G401 (cell line): ENCODE results near the gene ZBTB16. TPM values are rescaled to one million over a fixed set of nuclear protein-coding genes. Genes with fewer than 3 reads are reported as not detected.
A peak's percentile ranks its signal among the peaks of the same experiment; 100 is the strongest.

ENCODE experiments used
- DNase-seq: peaks from one replicate; pipeline ENCODE4 v3.0.0-alpha.2; 2015; ENCODE audit warnings: low spot score
- in situ Hi-C: cut with HindIII; loops from 2 replicates; pipeline ENCODE4 v1.10.0; 2016; ENCODE audit warnings: low sequenced_read_pairs, mixed read lengths
- total RNA-seq: library from RNA; depleted of rRNA; stranded (reverse); fragments of >200 nt; shearing (Covaris generic); gene quantifications from 2 replicates; pipeline ENCODE4 v1.2.3, GENCODE V29; 2014

The ZBTB16 gene
- total RNA-seq, 1 experiment from 2014 or later = not detected

DNA sequence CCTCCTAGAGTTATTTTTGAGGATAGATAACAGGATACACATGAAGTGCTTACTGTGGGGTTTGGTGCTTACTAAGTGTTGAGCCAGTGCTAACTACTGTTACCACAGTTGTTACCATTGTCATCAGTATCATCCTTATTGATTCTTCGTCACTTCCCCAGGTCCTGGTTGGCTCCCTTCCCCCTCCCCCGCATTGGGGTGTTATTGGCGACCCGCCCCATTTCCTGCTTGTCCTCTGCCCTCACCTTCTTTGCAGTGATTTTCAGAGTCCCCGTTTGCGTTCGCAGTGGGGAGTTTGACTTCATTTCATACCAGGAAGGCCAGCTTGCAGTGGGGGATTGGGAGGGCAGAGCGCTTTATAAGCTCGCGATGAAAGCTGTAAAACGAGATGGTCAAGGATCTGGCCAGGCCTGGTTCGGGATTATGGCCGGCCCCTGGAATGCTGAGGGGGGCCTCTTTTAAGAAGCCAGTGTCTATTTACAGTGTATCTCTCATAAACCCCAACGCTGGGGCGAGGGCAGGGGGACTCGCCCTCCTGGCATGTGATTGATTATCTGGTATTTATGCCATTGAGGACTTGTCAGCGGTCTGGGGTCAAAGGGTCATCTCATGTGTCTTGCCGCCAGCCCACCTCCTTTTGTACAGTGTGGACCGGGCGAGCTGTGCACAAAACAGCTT is 152.1 kb downstream of the ZBTB16 start:
- DNase-seq = no peak
- in situ Hi-C loops = no loop called here

DNA sequence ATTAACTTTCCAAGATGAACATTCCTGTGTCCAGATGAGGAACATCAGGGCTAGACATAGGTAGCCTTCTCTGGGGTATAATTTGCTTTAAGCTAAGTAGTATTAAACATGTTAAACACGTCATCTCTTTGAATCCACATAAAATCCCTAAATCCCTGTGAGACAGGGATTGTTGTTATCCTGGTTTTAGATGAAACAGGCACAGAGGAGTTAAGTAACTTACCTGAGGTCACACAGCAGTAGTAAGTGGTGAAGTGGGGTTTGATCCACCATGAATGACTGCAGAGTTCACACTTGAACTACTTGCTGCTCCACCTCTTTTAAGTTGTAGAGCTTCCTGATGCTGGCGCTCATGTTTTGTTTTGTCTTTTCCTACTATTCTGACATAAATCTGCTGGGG is 154.1 kb downstream of the ZBTB16 start:
- no peak for DNase-seq
- in situ Hi-C loops = no loop called here

DNA sequence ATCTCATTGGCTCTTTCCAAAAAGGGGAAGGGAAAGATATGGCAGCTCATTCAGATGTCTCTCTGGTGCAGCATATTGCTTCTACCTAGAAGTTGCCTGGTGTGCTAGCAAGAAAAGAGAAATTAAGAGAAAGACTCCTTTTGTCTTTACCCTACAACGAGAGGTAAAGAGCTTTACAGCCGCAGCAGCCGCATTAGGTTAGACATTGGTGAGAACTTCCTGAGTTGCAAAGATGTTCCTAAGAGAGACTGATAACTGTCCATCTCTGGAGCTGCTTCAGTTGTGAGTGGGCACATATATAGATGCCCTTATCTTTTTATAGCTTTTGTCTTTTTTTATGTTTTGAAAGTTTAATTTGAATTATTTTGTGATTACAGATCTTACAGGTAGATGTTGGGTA is 155.9 kb downstream of the ZBTB16 start:
- in situ Hi-C loops = no loop called here

DNA sequence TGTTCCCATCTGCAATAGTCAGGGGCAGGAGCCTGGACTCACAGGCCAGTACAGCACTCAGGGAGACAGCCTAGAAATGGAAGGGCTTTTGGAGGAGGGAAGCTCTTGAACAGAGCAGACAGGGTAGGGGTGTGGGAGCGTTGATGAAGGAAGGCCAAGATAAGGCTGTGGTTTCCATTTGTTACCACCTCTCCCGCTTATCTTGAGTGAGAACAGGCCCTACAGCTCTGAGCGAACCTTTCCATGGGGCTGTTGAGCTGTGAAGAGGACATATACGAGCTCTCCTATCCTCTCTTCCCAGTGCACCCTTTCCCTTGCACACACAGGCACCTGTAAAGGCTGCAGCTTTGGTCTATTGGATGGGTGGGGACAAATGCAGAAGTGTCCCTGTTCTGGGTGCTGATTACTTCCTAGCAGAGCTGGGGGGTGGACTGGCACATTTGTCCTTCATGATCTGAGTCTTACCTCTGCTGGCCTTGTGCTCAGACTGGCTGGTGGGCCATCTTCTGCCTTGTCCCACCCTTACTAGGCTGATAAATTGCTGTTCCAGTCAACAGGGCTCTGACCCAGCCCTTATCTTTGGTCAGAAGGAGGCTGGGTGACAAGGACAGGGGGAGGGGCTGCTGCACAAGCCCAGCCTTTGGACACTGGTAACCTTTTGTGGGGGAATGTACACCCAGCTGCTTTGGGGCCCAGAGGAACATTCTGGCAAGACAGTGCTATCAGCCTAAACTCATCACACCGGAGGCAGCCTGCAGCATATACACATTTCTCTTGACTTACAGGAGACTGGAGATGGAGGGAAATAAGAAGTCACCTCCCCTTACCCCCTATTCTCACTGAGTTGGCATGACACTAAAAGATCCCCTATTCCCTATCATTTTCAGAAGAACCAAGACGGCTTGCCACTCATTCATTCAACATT is 156.6 kb downstream of the ZBTB16 start:
- in situ Hi-C loops = no loop called here

More for the DNA sequence above, 155.9 kb downstream of the ZBTB16 start:
- DNase-seq = no peak

DNA sequence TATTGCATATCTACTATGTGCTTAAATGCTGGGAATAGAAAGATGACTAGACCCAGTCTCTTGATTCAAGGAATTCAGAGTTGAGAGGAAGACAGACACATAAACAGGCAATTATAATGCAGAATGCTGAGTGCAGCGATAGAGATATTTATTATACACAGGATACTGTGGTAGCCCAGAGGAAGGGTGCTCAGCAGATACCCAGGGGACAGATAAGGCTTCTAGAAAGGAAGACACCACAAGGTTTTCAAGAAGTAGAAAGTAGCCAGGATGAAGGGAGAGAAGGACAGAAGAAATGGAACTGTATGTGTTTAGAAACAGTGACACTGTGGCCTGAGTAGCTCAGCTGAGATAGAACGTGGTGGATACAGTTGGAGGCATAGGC is 157.3 kb downstream of the ZBTB16 start:
- DNase-seq = no peak
- in situ Hi-C loops = no loop called here

More for the DNA sequence above, 156.6 kb downstream of the ZBTB16 start:
- DNase-seq = no peak

DNA sequence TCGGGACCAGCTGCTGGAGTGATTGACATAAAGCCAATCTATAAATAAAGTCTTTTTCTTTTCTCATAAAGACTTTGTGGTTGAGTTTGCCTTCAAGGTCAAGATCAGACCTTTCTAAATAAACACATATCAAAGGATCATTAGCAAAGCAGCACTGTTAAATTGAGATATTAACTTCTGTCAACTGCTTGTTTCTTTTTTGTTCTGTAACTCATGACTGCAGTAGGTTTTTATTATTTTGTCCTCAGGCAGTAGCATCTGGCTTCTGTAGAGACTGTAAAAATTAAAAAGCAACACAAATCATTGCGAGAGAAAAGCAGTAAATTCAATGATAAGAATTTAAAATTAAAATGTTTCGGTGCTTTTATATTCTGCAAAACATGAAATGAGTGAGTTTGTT is 159.0 kb downstream of the ZBTB16 start:
- in situ Hi-C loops = no loop called here
- no peak for DNase-seq

DNA sequence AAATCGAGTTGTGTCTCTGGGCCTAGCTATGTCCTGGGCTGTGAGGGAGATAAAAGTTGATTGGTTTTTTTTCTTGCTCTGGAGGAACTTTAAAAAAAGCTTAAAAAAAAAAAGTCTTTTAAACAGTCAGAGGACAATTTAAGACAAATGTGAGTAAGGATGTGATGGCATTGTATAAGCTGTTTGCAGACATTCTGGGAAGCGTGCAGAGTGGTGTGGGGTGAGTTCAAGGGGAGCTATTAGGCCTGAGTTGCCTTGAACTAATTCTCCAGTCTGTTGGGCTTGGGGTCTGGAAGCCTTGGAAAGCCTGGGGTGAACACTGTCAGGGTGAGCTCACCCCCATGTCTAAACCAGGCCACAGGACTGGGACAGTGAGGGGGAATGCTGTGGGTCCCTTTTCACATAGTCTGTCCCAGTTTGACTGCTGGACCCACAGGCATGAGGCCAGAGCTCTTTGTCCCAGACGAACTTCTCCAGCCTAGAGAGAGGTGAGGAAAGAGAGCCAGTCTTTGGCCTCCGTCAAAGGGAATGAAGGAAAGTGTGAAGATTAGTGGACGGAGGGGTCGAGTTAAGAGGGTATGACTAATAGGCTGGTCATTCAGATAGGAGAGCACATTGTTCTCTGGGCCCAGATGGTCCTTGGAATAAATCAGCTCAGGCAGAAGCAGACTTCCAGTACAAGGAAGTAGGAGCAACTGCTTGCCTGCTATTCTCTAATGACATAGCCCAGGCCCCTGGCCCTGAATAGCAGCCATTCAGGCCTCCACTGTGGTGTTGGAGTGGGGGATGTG is 160.2 kb downstream of the ZBTB16 start:
- peak; percentile 29 for DNase-seq
- in situ Hi-C loops = no loop called here

DNA sequence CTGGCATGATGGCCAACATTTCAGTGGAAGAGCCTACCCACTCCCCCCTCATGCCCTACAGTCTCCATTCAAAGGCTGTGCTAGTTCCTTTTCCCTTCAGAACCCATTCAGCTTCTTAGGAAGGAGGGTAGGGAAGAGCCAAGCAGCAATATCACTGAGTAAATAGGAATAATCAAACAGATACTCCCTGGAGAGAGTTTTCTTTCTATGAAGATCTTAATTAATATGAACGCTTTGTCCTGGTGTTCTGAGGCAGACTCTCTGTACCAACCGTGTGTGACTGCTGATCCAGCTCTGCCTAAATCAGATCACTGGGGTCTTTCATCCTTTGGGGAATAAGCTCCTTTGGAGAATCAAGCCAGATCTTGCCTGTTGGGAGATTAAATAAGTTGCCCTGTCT is 161.5 kb downstream of the ZBTB16 start:
- DNase-seq = no peak
- in situ Hi-C loops = no loop called here

DNA sequence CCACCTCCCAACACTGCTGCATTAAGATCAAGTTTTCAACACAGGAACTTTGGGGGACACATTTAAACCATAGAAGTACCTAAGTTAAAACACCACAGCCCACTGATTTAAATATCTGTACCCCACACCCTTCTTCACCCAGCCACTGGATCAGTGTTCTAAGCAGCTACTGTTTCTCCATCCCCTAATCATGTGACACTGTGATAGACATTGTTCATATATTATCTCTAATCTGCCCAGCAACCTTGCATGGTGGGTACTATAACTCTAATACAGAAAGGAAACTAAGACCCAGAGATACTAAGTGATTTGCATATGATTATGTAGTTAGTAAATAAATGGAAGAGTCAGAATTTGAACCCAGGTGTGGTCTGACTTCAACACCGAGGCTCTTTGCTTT is 166.2 kb downstream of the ZBTB16 start:
- in situ Hi-C loops = no loop called here
- no peak for DNase-seq

DNA sequence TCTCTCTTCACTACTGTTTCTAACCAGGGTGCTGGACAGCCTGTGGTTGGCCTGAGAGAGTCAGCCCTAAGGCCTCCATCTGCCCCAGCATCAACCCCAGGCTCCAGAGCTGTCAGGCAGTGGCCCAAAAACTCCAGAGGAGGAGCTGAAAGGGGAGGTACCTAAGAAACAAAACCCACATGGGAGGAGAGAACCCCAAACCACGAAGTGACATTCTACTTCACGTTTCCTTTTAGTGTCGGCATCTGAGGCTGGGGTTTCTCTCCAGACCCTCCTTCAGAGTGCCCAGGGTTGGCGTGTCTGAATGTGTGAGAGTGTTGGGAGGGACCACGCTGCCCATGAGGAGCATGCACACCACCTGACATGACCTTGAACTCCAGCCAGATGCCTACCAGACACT is 166.8 kb downstream of the ZBTB16 start:
- DNase-seq = no peak
- in situ Hi-C loops = no loop called here

DNA sequence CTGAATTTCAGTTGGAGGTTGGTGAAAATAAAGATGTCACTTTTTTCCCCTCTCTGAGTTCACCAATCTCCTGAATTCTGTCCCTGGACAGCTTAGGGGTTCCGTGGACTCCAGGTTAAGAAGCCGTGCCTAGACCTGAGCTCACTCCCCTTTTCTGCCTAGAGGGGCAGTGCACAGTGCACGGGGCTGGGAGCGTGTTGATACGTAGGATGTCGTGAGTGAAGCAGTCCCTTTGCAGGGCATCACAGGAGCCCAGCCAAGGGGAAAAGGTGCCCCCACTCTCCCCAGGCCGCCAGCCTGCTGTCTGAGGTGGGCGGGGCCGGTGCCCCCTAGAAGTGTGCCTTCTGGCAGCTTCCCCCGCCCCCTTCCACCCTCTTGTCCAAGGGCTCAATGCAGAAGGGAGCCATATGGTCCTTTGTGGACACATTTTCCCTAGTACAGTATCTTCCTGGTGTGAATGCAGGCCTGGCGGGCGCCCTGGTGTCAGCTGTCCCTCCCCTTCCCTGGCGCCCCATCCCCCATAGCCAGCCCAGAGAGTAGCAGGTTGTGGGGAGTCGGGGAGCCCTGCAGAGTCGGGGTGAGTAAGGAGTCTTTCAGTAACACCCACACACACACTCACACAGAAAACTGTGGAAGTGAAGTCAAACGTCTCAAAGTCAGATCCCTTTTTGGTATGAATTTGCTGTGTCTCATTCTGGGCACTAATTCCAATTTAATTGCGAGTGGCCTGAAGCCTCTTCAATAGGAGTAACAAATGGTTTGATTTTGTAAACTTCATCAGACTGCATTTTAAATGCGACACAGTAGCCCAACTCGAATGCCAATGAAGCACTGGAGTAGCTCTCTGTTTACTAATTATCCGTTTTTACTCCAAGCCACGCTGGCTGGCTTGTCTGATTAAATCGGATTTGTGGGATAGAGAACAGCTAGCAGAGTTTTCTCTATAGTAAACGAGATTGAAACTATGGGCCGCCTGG is 169.2 kb downstream of the ZBTB16 start:
- peak; percentile 73 for DNase-seq
- in situ Hi-C loops = no loop called here

DNA sequence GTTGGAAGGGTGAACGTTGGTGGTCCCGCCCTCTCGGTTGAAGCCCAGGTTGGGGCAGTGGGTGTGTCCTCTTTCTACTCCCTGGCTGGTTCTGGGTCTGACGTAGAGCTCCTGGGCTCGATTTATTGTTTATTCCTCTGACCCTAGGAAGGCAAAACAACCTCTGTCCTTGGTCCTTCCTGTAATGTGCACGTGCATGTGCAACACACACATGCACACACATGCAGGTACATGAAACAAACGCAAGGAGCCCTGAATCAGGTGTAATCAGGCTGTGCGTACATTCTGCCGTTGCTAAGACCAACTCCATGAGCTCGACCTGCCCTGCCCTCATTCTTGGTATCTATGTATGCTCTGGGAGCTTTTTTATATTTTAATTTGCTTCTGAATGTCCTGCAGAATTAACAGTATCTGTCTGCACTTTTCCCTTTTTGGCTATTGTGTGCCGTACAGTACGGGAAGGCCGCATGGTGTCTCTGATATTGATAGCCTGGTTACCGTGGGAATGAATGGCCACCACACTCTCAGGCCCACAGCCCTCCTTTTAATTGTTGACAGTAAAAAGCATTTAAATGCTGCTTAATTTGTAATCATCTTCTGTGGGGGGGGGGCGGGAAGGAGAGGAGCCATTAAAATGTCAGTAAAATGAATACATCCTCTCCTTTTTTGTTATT is 170.7 kb downstream of the ZBTB16 start:
- no peak for DNase-seq
- in situ Hi-C loops = no loop called here

DNA sequence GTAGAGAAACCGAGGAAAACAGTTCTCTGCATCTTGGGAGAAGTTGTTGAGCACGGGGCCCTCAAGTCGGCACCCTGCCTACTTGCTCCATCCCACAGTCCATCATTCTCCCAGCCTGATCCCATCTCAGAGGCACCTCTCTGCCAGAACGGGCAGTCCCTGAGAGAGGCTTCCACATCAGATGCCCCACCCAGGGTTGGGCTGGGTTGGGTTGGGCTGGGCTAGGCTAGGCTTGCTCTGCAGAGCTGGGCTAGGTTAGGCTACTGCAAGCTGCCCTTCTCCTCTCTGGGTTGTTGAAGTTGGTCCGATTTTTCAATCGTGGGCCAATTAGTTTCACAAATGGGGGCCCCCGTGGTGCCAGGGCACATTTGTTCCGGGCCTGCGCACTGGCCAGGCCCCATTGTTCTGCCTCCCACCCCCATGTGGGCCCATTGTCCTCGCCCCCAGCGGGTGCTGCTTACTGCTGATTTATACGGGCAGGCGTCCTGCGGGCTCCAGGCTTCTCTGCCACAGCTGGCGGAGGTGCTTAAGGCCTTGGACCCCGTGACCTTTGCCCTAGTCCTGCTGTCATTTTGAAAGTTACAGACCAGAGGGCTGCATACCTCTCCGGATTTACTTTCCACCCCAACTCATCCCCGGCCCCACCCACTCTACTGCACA is 173.0 kb downstream of the ZBTB16 start:
- in situ Hi-C loops = no loop called here
- DNase-seq = no peak

DNA sequence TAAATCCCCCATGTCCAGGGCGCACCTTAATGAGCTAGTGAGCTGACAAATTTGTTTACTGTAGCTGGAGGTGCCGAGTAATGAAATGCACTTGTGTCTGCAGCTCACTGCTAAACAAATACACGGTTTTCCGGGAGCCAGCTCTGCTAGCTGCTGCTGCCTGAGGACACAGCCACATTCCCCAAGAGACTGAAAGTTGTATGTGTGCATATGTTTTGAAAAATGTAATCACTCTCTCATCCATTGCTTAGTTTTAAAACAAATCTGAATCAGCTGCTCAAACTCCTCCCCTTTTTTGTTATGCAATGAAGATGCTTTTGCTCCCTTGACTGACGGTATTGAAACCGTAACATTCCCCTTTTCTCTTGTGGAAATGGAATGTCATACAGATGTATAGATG is 174.2 kb downstream of the ZBTB16 start:
- in situ Hi-C loops = no loop called here
- no peak for DNase-seq

DNA sequence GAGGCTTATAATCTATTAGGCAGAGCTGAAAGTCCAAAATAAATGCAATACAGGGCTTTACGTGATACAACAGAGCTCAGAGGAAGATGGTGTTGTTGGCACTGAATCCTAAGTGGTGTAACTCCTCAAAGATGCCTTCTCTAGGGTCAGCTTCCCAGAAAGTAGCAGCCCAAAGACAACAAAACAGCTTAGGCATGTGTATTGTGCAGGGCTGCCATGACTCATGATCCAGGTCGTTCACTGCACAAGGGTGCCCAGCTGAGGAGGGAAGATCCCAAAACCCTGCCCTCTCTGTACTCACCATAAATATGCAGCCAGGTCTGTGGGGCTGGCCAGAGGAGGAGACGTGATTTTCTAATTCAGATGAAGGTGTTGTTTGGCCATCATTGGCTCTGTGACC is 177.3 kb downstream of the ZBTB16 start:
- DNase-seq = no peak
- in situ Hi-C loops = no loop called here

DNA sequence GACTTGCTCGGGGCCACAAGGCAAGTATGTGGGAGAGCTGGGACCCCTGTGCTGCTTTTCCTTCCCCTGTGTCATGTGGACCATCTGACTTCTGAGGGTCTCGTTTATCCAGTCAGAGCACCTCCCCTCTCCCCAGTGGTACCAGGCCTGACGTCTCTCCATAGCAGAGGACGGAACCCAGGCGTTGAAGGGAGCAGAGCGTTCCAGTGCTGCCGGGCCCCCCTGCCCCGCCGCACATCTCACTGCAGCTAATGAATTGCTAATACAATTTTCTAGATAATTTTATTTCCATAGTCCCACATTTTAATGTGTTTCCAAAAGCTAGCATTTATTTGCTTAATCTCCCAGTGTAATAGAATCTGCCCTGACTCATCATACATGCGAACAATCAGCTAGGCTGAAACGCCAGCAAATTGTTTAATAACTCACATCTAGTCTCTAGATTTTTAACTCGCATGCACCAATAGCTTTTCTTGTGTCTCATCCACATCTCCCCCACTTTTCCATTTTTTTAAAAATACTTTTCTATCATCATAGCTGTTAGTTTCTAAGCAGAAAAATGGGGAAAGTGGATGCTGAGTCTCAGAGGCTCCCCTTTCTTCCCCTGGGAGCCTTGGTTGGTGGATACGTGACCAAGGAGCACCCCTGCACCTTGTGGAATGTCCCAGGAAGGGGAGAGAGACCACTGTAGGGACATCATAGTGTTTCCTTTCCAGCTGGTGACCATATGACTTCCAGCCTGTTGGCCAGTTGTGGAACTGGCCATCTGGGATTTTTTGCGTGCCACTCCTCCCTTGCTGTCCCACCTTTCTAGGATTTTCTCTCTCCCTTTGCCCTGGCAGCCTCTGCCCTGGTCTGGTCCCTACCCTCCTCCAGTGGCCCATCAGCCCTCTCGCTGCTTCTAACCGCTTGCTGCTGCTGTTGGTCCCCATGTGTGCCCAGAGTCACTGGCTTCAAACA is 178.1 kb downstream of the ZBTB16 start:
- in situ Hi-C loops = no loop called here
- no peak for DNase-seq

DNA sequence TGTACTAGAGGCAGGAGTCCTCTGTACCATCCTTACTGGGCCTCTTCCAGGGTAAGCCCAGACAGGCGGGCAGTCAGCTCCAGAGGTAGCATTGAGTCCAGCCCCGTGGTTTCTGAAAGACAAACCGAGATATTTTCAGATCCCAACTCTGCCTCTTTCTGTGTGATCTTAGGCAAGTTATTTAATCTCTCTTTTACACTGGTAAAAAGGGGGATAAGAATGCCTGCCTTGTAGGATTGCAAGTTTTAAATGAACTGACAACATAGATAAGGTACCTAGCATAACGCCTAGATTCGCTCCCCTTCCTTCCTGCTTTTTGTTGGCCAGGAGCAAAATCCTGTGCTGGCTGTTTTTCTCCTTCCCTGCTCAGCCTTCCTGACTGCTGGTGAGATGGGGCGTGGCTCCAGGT is 180.2 kb downstream of the ZBTB16 start:
- in situ Hi-C loops = no loop called here
- DNase-seq = no peak
